Mesenchymal stem cell (in vitro differentiated cells and primary cell): ENCODE results near the gene ST7L.

Experiments
- DNase-seq: peaks from one replicate; pipeline ENCODE4 v3.0.0-alpha.2; 2013
- H2AFZ ChIP-seq: one replicate; pipeline ENCODE4 v1.6.1; 2013; ENCODE audit warnings: low read depth, mild to moderate bottlenecking, control low read depth, inconsistent platforms, low read length, moderate library complexity
- H2AK5ac ChIP-seq: 2 replicates; pipeline ENCODE4 v1.6.1; 2013; ENCODE audit warnings: low read length, moderate library complexity, mild to moderate bottlenecking, inconsistent platforms; ENCODE audit not compliant: severe bottlenecking
- H2BK120ac ChIP-seq: one replicate; pipeline ENCODE4 v1.6.1; 2013; ENCODE audit warnings: low read depth, mild to moderate bottlenecking, inconsistent platforms, low read length, moderate library complexity
- H2BK12ac ChIP-seq, 2 experiments: one replicate each; pipeline ENCODE4 v1.6.1; 2013; ENCODE audit warnings: inconsistent platforms in 2 of 2, low read length in 2 of 2, mild to moderate bottlenecking in 2 of 2, moderate library complexity in 2 of 2, control low read depth in 1 of 2
- H2BK15ac ChIP-seq: one replicate; pipeline ENCODE4 v1.6.1; 2013; ENCODE audit warnings: mild to moderate bottlenecking, low read depth, inconsistent platforms; ENCODE audit not compliant: poor library complexity, severe bottlenecking
- H2BK5ac ChIP-seq: 2 replicates; pipeline ENCODE4 v1.6.1; 2013; ENCODE audit warnings: low read depth, mild to moderate bottlenecking, low read length, control low read depth, inconsistent platforms; ENCODE audit not compliant: poor library complexity, severe bottlenecking
- H3K14ac ChIP-seq, 2 experiments: one replicate each; pipeline ENCODE4 v1.6.1; 2013; ENCODE audit warnings: inconsistent platforms in 2 of 2, low read length in 2 of 2, control low read depth in 1 of 2, mild to moderate bottlenecking in 1 of 2, moderate library complexity in 1 of 2
- H3K18ac ChIP-seq, 2 experiments: one replicate each; pipeline ENCODE4 v1.6.1; 2013; ENCODE audit warnings: inconsistent platforms in 2 of 2, low read length in 2 of 2, control low read depth in 1 of 2, low read depth in 1 of 2, mild to moderate bottlenecking in 1 of 2
- H3K23ac ChIP-seq, 2 experiments: one replicate each; pipeline ENCODE4 v1.6.1; 2013; ENCODE audit warnings: inconsistent platforms in 2 of 2, low read length in 2 of 2, mild to moderate bottlenecking in 2 of 2, moderate library complexity in 2 of 2, control low read depth in 1 of 2
- H3K27ac ChIP-seq: 2 replicates; pipeline ENCODE4 v1.5.1; 2013; ENCODE audit warnings: mild to moderate bottlenecking, moderate library complexity, low read length, control low read depth, inconsistent platforms; ENCODE audit not compliant: poor library complexity, severe bottlenecking
- H3K27me3 ChIP-seq, 2 experiments: 2 replicates each; pipeline versions ENCODE4 v1.6.1 to v1.7.0; 2013; ENCODE audit warnings: low read length in 2 of 2, mild to moderate bottlenecking in 2 of 2, moderate library complexity in 2 of 2, control low read depth in 1 of 2, inconsistent platforms in 1 of 2; ENCODE audit not compliant: control insufficient read depth in 1 of 2, insufficient read depth in 1 of 2
- H3K36me3 ChIP-seq, 2 experiments: 2 replicates each; pipeline versions ENCODE4 v1.6.1 to v1.7.0; 2013; ENCODE audit warnings: low read length in 2 of 2, control low read depth in 1 of 2, inconsistent platforms in 1 of 2, low read depth in 1 of 2, mild to moderate bottlenecking in 1 of 2; ENCODE audit not compliant: insufficient read depth in 2 of 2, control insufficient read depth in 1 of 2
- H3K4ac ChIP-seq, 2 experiments: one replicate each; pipeline ENCODE4 v1.6.1; 2013; ENCODE audit warnings: inconsistent platforms in 2 of 2, low read length in 2 of 2, mild to moderate bottlenecking in 2 of 2, moderate library complexity in 2 of 2, control low read depth in 1 of 2, low read depth in 1 of 2
- H3K4me1 ChIP-seq: 2 replicates; pipeline ENCODE4 v1.6.1; 2013; ENCODE audit warnings: low read depth, low read length, control low read depth; ENCODE audit not compliant: control insufficient read depth, insufficient read depth
- H3K4me2 ChIP-seq: 2 replicates; pipeline ENCODE4 v1.6.1; 2013; ENCODE audit warnings: low read length, mild to moderate bottlenecking, inconsistent platforms; ENCODE audit not compliant: poor library complexity, severe bottlenecking
- H3K4me3 ChIP-seq, 2 experiments: 2 replicates each; pipeline versions ENCODE4 v1.5.1 to v1.7.0; 2013; ENCODE audit warnings: low read length in 2 of 2, mild to moderate bottlenecking in 2 of 2, control low read depth in 1 of 2, low read depth in 1 of 2; ENCODE audit not compliant: insufficient read depth in 1 of 2
- H3K79me1 ChIP-seq: replicated peaks from 2 replicates; pipeline ENCODE4 v1.6.1; 2013; ENCODE audit warnings: mild to moderate bottlenecking, control low read depth, low read length, inconsistent platforms; ENCODE audit not compliant: poor library complexity, severe bottlenecking
- H3K9ac ChIP-seq: 2 replicates; pipeline ENCODE4 v1.7.0; 2013; ENCODE audit warnings: mild to moderate bottlenecking, low read length, moderate library complexity
- H3K9me3 ChIP-seq: 2 replicates; pipeline ENCODE4 v1.7.0; 2013; ENCODE audit warnings: mild to moderate bottlenecking, low read length; ENCODE audit not compliant: control insufficient read depth
- H4K8ac ChIP-seq: one replicate; pipeline ENCODE4 v1.6.1; 2013; ENCODE audit warnings: inconsistent platforms, mild to moderate bottlenecking, low read length, moderate library complexity
- H4K91ac ChIP-seq: one replicate; pipeline ENCODE4 v1.6.1; 2013; ENCODE audit warnings: mild to moderate bottlenecking, low read length, inconsistent platforms
- WGBS: methylation state at CpG from one replicate; pipeline ENCODE4 v1.1.7; 2013; ENCODE audit warnings: mixed read lengths; 5-methylcytosine and 5-hydroxymethylcytosine counted together

Gene ST7L

DNA sequence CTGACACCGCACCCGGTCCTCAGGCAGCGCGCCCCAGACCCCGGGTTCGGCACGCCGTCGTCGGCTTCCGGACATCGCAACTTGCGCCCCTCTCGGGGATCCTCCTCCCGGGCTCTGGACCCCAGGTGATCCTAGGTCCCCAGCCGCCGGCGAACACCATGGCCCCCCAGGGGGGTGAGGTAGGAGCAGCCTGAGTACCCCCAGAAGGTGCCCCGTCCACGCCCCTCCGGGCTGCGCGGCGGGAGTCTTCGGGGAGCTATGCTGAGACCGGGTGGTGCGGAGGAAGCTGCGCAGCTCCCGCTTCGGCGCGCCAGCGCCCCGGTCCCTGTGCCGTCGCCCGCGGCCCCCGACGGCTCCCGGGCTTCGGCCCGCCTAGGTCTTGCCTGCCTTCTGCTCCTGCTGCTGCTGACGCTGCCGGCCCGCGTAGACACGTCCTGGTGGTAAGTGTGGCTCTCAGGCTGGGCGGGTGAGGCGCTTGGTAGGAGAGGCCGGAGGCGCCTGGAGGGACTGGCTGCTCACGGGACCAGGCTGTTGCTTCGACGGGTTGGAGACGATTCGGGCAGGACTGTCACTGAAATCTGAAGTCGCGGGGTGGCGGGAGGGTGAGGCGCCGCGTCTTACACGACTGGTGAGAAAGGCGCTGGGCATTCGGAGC, 109.8 kb downstream of the ST7L start:
- Histone ChIP-seq H3K9ac (no peak overlapping the region), H3K4me1 (peaks cover 43% of the 10 kb centered on the region), H3K36me3 (no peaks in the 10 kb centered on the region), H3K27ac (no peak overlapping the region), H3K14ac (peak overlapping the region in 1 of 2 experiments; percentile 31), H4K8ac (peak overlapping the region; percentile 52), H2AFZ (peak overlapping the region; percentile 59), H3K9me3 (no peaks in the 10 kb centered on the region), H2BK12ac (peak overlapping the region in 1 of 2 experiments; percentile 85), H3K23ac (peak overlapping the region in 1 of 2 experiments; percentile 66), H2BK120ac (peak overlapping the region; percentile 54), H3K18ac (peak overlapping the region; percentile 76 to 77), H3K27me3 (peaks cover 0 to 53% of the 10 kb centered on the region in 2 experiments), H2AK5ac (no peak overlapping the region), H3K4me3 (peak overlapping the region; percentile 73 to 82), H2BK15ac (peak overlapping the region; percentile 65), H3K4me2 (peak overlapping the region; percentile 78), H4K91ac (peak overlapping the region; percentile 63), H2BK5ac (peak overlapping the region; percentile 26), H3K4ac (peak overlapping the region; percentile 6 to 60), H3K79me1 (peaks cover 9% of the 10 kb centered on the region)
- DNase-seq: peak; percentile 53
- 5% methylated on average over 59 of the region's 66 CpGs for WGBS

DNA sequence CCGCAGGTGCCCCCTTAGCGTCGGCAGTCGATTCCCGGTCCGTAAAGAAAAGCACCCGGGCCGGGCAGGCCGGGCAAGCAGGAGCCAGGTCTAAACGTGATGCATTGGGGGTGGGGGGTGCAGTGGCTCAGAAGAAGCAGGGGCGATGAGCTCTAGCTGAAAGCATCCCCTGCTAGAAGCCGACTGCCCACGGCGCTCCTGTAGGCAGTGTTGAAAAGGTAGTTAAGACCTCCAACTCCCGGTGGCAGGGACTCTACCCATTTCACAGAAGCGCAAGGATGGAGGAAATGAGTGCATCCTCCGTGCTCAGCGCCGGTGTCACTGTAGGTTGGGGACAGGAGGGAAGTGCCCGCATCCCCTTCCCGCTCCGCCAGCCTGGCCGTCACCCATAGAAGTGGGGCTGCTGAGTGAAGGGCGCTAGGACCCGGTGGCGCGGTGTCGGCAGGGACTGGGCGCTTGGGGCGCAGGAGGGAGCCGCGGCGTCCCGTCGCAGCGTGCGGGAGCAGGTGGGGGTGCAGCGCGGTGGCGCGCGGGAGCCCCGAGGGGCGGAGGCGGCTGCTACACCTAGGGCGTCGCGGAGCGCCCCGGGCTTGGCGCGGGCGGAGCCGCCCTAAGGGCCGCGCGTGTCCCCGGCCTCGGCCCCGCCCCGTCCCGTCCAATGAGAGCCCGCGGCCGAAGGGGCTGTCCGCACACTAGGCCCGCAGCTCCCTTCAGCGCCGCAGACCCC, 110.5 kb downstream of the ST7L start, which contains the start of gene WNT2B:
Gene WNT2B (plus strand): TSS at position 688 of the 727 bp plus-strand sequence. CDS start 298 bp downstream, outside the sequence.
- WGBS: under 1% methylated on average over 45 of the region's 69 CpGs
- Histone ChIP-seq H3K14ac (peak within 1 kb of the TSS in 1 of 2 experiments; percentile 68), H2AK5ac (peak within 1 kb of the TSS; percentile 74), H3K9me3 (no peaks in the 10 kb centered on the region), H2BK5ac (peak within 1 kb of the TSS; percentile 26), H3K23ac (peak within 1 kb of the TSS in 1 of 2 experiments; percentile 66), H3K4me2 (peak within 1 kb of the TSS; percentile 78), H3K27me3 (peaks cover 0 to 60% of the 10 kb centered on the region in 2 experiments), H2BK120ac (peak within 1 kb of the TSS; percentile 54), H3K36me3 (no peaks in the 10 kb centered on the region), H3K4me3 (peak within 1 kb of the TSS; percentile 73 to 82), H3K79me1 (peaks cover 9% of the 10 kb centered on the region), H2AFZ (peak within 1 kb of the TSS; percentile 59), H4K8ac (peak within 1 kb of the TSS; percentile 83), H4K91ac (peak within 1 kb of the TSS; percentile 63), H3K9ac (peak within 1 kb of the TSS; percentile 22), H3K4me1 (peaks cover 40% of the 10 kb centered on the region), H2BK12ac (peak within 1 kb of the TSS; percentile 67 to 85), H2BK15ac (peak within 1 kb of the TSS; percentile 86), H3K4ac (peak within 1 kb of the TSS; percentile 6 to 60), H3K18ac (peak within 1 kb of the TSS; percentile 76 to 77), H3K27ac (peak within 1 kb of the TSS; percentile 10)
- DNase-seq: no peak

DNA sequence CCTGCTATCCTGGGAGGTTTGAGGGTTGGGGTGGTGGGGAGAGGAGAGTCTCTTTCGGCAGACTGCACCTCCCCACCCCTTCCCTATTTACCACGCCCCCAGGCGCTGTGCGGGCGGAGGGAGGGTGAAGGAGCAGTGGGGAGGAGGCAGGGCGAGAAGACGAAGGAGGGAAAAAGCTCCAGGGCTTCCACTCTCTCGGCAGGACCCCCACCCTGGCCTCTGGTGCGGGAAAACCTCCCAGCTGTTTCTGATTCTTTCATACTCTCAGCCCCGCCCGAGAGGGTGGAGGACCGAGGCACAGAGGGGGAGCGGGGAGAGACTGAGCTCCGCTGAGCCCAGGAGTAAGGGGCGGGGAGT, 111.0 kb downstream of the ST7L start:
- Histone ChIP-seq H3K4me1 (peaks cover 36% of the 10 kb centered on the region), H3K14ac (peak overlapping the region in 1 of 2 experiments; percentile 8), H3K9ac (peak overlapping the region; percentile 22), H3K9me3 (no peaks in the 10 kb centered on the region), H3K4ac (no peak overlapping the region), H2AK5ac (no peak overlapping the region), H4K8ac (no peak overlapping the region), H2BK15ac (no peak overlapping the region), H3K4me2 (peak overlapping the region; percentile 78), H3K36me3 (no peaks in the 10 kb centered on the region), H2AFZ (peak overlapping the region; percentile 18), H3K27me3 (peaks cover 0 to 64% of the 10 kb centered on the region in 2 experiments), H3K23ac (no peak overlapping the region), H3K27ac (no peak overlapping the region), H2BK5ac (no peak overlapping the region), H2BK12ac (no peak overlapping the region), H4K91ac (no peak overlapping the region), H2BK120ac (no peak overlapping the region), H3K18ac (peak overlapping the region; percentile 16 to 28), H3K4me3 (peak overlapping the region; percentile 73 to 82), H3K79me1 (peaks cover 9% of the 10 kb centered on the region)
- no peak for DNase-seq
- WGBS: 2% methylated on average over 6 of the region's 15 CpGs

DNA sequence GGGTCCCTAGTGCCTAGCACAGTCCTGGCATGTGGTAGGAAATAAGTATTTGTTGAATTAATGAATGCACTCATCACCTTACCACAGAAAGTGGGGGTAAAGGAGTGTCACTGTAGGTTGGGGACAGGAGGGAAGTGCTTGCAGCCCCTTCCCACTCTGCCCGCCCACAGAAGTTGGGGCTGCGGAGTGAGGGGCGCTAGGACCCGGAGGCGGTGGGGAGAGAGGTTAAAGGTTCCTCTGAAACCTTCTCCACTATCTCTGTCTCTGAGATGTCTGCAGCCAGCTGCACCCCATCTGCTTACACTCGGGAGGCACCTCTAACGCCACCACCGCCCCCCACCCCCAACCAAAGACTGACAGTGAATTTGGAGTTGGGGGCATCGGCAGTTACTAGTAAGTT, 111.6 kb downstream of the ST7L start:
- Histone ChIP-seq H4K91ac (no peak overlapping the region), H3K9ac (no peak overlapping the region), H3K4me3 (no peak overlapping the region), H2BK12ac (no peak overlapping the region), H3K27me3 (peaks cover 0 to 64% of the 10 kb centered on the region in 2 experiments), H4K8ac (no peak overlapping the region), H3K79me1 (peaks cover 5% of the 10 kb centered on the region), H2BK120ac (no peak overlapping the region), H2BK15ac (no peak overlapping the region), H3K36me3 (no peaks in the 10 kb centered on the region), H3K9me3 (no peaks in the 10 kb centered on the region), H3K14ac (no peak overlapping the region), H2AFZ (no peak overlapping the region), H3K4me2 (no peak overlapping the region), H2BK5ac (no peak overlapping the region), H3K4ac (no peak overlapping the region), H2AK5ac (no peak overlapping the region), H3K23ac (no peak overlapping the region), H3K27ac (no peak overlapping the region), H3K4me1 (peaks cover 36% of the 10 kb centered on the region), H3K18ac (no peak overlapping the region)
- WGBS: 64% methylated on average over 1 of the region's 9 CpGs
- no peak for DNase-seq
